Neural cell (in vitro differentiated cells): Measurements from ENCODE around the gene HMGXB4. TPM values are rescaled to one million over a fixed set of nuclear protein-coding genes. Genes with fewer than 3 reads are reported as not detected.

ENCODE experiments used
- H2AFZ ChIP-seq: fragments of 200-600, 300-800 bp; sonication (generic), shearing (Covaris generic); 2 replicates; pipeline ENCODE4 v1.6.0; 2014; ENCODE audit warnings: low read depth, mild to moderate bottlenecking, antibody characterized with exemption, low read length, moderate library complexity
- H3F3A ChIP-seq: fragments of 200-600 bp; shearing (Covaris generic); 2 replicates; pipeline ENCODE4 v1.6.1; 2016; ENCODE audit warnings: mild to moderate bottlenecking, moderate library complexity, mixed read lengths, antibody characterized with exemption, low read length; ENCODE audit not compliant: insufficient read depth, poor library complexity, severe bottlenecking
- H3K27ac ChIP-seq: fragments of 200-600, 300-800 bp; sonication (generic), shearing (Covaris generic); 2 replicates; pipeline ENCODE4 v1.5.1; 2014; ENCODE audit warnings: mild to moderate bottlenecking, low read length, moderate library complexity
- H3K27me3 ChIP-seq: fragments of 300-800, 200-600 bp; sonication (generic), shearing (Covaris generic); 2 replicates; pipeline ENCODE4 v1.6.0; 2014; ENCODE audit warnings: mild to moderate bottlenecking, low read depth, low read length, moderate library complexity; ENCODE audit not compliant: insufficient read depth
- H3K36me3 ChIP-seq: fragments of 300-800, 200-600 bp; sonication (generic), shearing (Covaris generic); 2 replicates; pipeline ENCODE4 v1.5.1; 2014; ENCODE audit warnings: mild to moderate bottlenecking, antibody characterized with exemption, low read length, moderate library complexity; ENCODE audit not compliant: insufficient read depth
- H3K4me2 ChIP-seq: fragments of 300-800, 200-600 bp; sonication (generic), shearing (Covaris generic); 2 replicates; pipeline ENCODE4 v1.6.0; 2014; ENCODE audit warnings: mild to moderate bottlenecking, low read length
- H3K4me3 ChIP-seq: fragments of 300-800, 200-600 bp; sonication (generic), shearing (Covaris generic); 2 replicates; pipeline ENCODE4 v1.5.1; 2014; ENCODE audit warnings: mild to moderate bottlenecking, low read length, moderate library complexity
- H3K79me2 ChIP-seq: fragments of 200-600 bp; shearing (Covaris generic); replicated peaks from 2 replicates; pipeline ENCODE4 v1.6.0; 2014; ENCODE audit warnings: mild to moderate bottlenecking, low read length, moderate library complexity; ENCODE audit not compliant: insufficient read depth
- H3K9ac ChIP-seq: fragments of 300-800, 200-600 bp; sonication (generic), shearing (Covaris generic); 2 replicates; pipeline ENCODE4 v1.6.1; 2016; ENCODE audit warnings: mild to moderate bottlenecking, low read length, mixed read lengths
- H3K9me2 ChIP-seq: fragments of 200-600 bp; shearing (Covaris generic); 2 replicates; pipeline ENCODE4 v1.6.1; 2016; ENCODE audit warnings: mild to moderate bottlenecking, low read length, mixed read lengths; ENCODE audit not compliant: insufficient read depth
- H3K9me3 ChIP-seq: fragments of 200-600, 300-800 bp; sonication (generic), shearing (Covaris generic); 2 replicates; pipeline ENCODE4 v1.6.1; 2016; ENCODE audit warnings: mild to moderate bottlenecking, mixed run types, low read length, moderate library complexity, mixed read lengths
- H4K20me1 ChIP-seq: fragments of 200-600 bp; shearing (Covaris generic); 2 replicates; pipeline ENCODE4 v1.6.1; 2016; ENCODE audit warnings: mild to moderate bottlenecking, mixed run types; ENCODE audit not compliant: insufficient read depth
- EP300 ChIP-seq: fragments of 450-650 bp; conservative IDR thresholded peaks from 2 replicates; pipeline ENCODE4 v1.6.1; 2014; ENCODE audit warnings: antibody characterized with exemption, mild to moderate bottlenecking, moderate library complexity; ENCODE audit not compliant: poor library complexity, severe bottlenecking
- EZH2 ChIP-seq: fragments of 200-600, 300-800 bp; shearing (Covaris generic), sonication (generic); IDR thresholded peaks from 2 replicates; pipeline ENCODE4 v1.6.1; 2014; ENCODE audit warnings: antibody characterized with exemption, low read length, borderline replicate concordance, mild to moderate bottlenecking; ENCODE audit not compliant: insufficient read depth, poor library complexity, severe bottlenecking
- POLR2AphosphoS5 ChIP-seq: IDR thresholded peaks from 2 replicates; pipeline ENCODE4 v1.6.1; 2012
- RAD21 ChIP-seq: fragments of 450-650 bp; conservative IDR thresholded peaks from 2 replicates; pipeline ENCODE4 v1.6.1; 2014; ENCODE audit warnings: antibody characterized with exemption, mild to moderate bottlenecking, moderate library complexity
- SMC3 ChIP-seq: fragments of 450-650 bp; conservative IDR thresholded peaks from 2 replicates; pipeline ENCODE4 v1.6.1; 2014; ENCODE audit warnings: antibody characterized with exemption, mild to moderate bottlenecking, moderate library complexity; ENCODE audit not compliant: poor library complexity
- TAF1 ChIP-seq: IDR thresholded peaks from 2 replicates; pipeline ENCODE4 v1.6.1; 2012; ENCODE audit warnings: low read depth
- polyA plus RNA-seq: library from polyadenylated mRNA; depleted of rRNA; stranded (reverse); fragments of >200 nt; gene quantifications from 2 replicates; pipeline ENCODE4 v1.2.3, GENCODE V29; 2014
- TF ChIP-seq, protein P1 (sequence below): fragments of 450-650 bp; IDR thresholded peaks from 2 replicates; pipeline ENCODE4 v1.5.1; 2014; ENCODE audit warnings: antibody characterized with exemption, mild to moderate bottlenecking, moderate library complexity; ENCODE audit not compliant: poor library complexity, severe bottlenecking
- TF ChIP-seq, protein P2 (sequence below): IDR thresholded peaks from 2 replicates; pipeline ENCODE4 v1.6.1; 2012; ENCODE audit warnings: borderline replicate concordance

The HMGXB4 gene
- polyA plus RNA-seq, 1 donor from 2014 or later, result 20.0 TPM

DNA sequence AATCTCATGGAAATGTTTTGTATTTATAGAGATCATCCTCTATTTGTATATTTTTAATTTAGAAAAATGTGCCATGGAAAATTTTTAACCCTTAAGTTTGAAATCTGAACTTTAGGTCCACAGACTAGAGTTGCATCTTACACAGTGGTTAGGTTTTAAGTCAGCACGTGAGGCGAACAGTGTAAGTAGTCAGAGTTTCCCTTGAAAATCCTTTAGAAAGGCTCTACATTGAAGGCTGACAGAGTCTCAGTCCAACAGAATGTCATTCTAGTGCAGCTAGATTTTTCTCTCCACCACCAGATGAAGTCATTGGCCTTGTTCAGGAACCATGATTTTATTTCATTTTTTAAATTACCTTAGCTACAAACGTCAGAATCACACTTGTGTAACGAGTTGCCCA, 18.7 kb downstream of the HMGXB4 start:
- TF ChIP-seq RAD21 (no peak), SMC3 (no peak), EZH2 (no peak), POLR2AphosphoS5 (no peak), EP300 (no peak), TAF1 (no peak)
- TF ChIP-seq, protein P1, sequence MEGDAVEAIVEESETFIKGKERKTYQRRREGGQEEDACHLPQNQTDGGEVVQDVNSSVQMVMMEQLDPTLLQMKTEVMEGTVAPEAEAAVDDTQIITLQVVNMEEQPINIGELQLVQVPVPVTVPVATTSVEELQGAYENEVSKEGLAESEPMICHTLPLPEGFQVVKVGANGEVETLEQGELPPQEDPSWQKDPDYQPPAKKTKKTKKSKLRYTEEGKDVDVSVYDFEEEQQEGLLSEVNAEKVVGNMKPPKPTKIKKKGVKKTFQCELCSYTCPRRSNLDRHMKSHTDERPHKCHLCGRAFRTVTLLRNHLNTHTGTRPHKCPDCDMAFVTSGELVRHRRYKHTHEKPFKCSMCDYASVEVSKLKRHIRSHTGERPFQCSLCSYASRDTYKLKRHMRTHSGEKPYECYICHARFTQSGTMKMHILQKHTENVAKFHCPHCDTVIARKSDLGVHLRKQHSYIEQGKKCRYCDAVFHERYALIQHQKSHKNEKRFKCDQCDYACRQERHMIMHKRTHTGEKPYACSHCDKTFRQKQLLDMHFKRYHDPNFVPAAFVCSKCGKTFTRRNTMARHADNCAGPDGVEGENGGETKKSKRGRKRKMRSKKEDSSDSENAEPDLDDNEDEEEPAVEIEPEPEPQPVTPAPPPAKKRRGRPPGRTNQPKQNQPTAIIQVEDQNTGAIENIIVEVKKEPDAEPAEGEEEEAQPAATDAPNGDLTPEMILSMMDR, result no peak
- H4K20me1 ChIP-seq, result no peaks in the 10 kb centered on the region
- H3K79me2 ChIP-seq, result no peaks in the 10 kb centered on the region

DNA sequence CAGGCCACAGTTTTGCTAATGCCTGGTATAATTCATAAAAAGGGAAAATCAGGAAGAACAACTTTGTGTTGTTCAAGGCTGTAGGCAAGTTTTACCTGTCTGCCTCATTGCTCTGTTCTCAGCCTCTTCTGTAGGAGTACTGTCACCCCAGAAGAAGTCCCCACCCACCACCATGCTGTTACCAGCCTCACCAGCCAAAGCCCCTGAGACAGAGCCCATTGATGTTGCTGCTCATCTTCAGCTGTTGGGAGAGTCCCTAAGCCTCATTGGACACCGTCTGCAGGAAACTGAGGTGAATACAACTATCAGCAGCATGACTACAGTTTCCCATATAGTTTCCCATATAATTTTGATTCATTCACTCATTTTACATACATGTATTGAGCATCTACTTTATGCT, 30.8 kb downstream of the HMGXB4 start:
- TF ChIP-seq POLR2AphosphoS5 (no peak), TAF1 (no peak)
- TF ChIP-seq, protein P1, result no peak
- Histone ChIP-seq H3K9me2 (no peaks in the 10 kb centered on the region), H3K27ac (no peak overlapping the region), H3K9ac (no peak overlapping the region), H2AFZ (no peak overlapping the region), H3K4me3 (no peak overlapping the region), H3K36me3 (peaks cover 12% of the 10 kb centered on the region), H3K9me3 (no peaks in the 10 kb centered on the region), H3F3A (no peaks in the 10 kb centered on the region), H4K20me1 (no peaks in the 10 kb centered on the region), H3K79me2 (no peaks in the 10 kb centered on the region), H3K27me3 (no peaks in the 10 kb centered on the region), H3K4me2 (no peak overlapping the region)

More for the DNA sequence above, 18.7 kb downstream of the HMGXB4 start:
- H3K4me2 ChIP-seq, result no peak overlapping the region
- no peak overlapping the region for H3K27ac ChIP-seq
- H3F3A ChIP-seq, result no peaks in the 10 kb centered on the region
- H3K9me2 ChIP-seq, result no peaks in the 10 kb centered on the region
- no peaks in the 10 kb centered on the region for H3K27me3 ChIP-seq
- H3K9ac ChIP-seq, result no peak overlapping the region
- no peak overlapping the region for H3K4me3 ChIP-seq
- H2AFZ ChIP-seq, result no peak overlapping the region
- no peaks in the 10 kb centered on the region for H3K9me3 ChIP-seq
- H3K36me3 ChIP-seq, result peaks cover 6% of the 10 kb centered on the region

DNA sequence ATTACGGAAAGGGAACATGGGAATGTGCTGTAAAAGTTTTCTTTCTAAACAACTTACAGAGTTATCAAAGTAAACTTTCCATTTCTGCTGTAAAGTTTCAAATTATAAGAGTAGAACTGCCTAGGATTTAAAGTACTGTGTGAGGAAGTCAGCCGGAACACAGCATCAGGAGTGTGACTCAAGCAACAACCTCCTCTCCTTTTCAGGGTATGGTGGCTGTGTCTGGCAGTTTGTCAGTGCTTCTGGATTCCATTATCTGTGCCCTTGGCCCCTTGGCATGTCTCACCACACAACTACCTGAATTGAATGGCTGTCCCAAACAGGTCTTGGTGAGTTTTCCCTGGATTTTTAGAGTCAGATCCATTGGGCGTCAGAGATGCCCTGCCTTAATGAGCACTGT, 35.5 kb downstream of the HMGXB4 start:
- H3K79me2 ChIP-seq, result no peaks in the 10 kb centered on the region
- no peaks in the 10 kb centered on the region for H4K20me1 ChIP-seq
- no peak overlapping the region for H3K9ac ChIP-seq
- H3K4me2 ChIP-seq, result no peak overlapping the region
- H3K4me3 ChIP-seq, result no peak overlapping the region
- peaks cover 8% of the 10 kb centered on the region for H3K36me3 ChIP-seq
- no peaks in the 10 kb centered on the region for H3K9me2 ChIP-seq
- H3K27me3 ChIP-seq, result no peaks in the 10 kb centered on the region
- no peak for TF ChIP-seq EP300
- no peak for TF ChIP-seq TAF1
- TF ChIP-seq SMC3, result no peak
- TF ChIP-seq, protein P1, result no peak
- no peak for TF ChIP-seq RAD21
- TF ChIP-seq POLR2AphosphoS5, result no peak
- no peak for TF ChIP-seq EZH2
- TF ChIP-seq, protein P2, sequence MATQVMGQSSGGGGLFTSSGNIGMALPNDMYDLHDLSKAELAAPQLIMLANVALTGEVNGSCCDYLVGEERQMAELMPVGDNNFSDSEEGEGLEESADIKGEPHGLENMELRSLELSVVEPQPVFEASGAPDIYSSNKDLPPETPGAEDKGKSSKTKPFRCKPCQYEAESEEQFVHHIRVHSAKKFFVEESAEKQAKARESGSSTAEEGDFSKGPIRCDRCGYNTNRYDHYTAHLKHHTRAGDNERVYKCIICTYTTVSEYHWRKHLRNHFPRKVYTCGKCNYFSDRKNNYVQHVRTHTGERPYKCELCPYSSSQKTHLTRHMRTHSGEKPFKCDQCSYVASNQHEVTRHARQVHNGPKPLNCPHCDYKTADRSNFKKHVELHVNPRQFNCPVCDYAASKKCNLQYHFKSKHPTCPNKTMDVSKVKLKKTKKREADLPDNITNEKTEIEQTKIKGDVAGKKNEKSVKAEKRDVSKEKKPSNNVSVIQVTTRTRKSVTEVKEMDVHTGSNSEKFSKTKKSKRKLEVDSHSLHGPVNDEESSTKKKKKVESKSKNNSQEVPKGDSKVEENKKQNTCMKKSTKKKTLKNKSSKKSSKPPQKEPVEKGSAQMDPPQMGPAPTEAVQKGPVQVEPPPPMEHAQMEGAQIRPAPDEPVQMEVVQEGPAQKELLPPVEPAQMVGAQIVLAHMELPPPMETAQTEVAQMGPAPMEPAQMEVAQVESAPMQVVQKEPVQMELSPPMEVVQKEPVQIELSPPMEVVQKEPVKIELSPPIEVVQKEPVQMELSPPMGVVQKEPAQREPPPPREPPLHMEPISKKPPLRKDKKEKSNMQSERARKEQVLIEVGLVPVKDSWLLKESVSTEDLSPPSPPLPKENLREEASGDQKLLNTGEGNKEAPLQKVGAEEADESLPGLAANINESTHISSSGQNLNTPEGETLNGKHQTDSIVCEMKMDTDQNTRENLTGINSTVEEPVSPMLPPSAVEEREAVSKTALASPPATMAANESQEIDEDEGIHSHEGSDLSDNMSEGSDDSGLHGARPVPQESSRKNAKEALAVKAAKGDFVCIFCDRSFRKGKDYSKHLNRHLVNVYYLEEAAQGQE, result no peak
- H3F3A ChIP-seq, result no peaks in the 10 kb centered on the region
- no peak overlapping the region for H2AFZ ChIP-seq
- no peaks in the 10 kb centered on the region for H3K9me3 ChIP-seq
- H3K27ac ChIP-seq, result no peak overlapping the region
